Inferior parietal cortex (tissue), 1 donor: ENCODE results near the gene ACAP3.

ENCODE experiments used
- DNase-seq: peaks from one replicate; pipeline ENCODE4 v3.0.0-alpha.2; 2016; ENCODE audit errors: extremely low spot score

Gene ACAP3

GRCh38 chr1:1345384-1345783 lies 37.7 kb upstream of the ACAP3 start:
- no peak for DNase-seq

GRCh38 chr1:1344655-1345361 lies 37.1 kb upstream of the ACAP3 start:
- DNase-seq: no peak

- DNase-seq: no peak
Observed at GRCh38 chr1:1343811-1344421, 36.2 kb upstream of the ACAP3 start.

- no peak for DNase-seq
Observed at GRCh38 chr1:1342584-1343115, 34.9 kb upstream of the ACAP3 start.

GRCh38 chr1:1342061-1342562 lies 34.4 kb upstream of the ACAP3 start:
- DNase-seq: no peak

GRCh38 chr1:1341549-1342021 lies 33.9 kb upstream of the ACAP3 start:
- DNase-seq: no peak

- DNase-seq: no peak
Observed at GRCh38 chr1:1340791-1341548, 33.2 kb upstream of the ACAP3 start.

- no peak for DNase-seq
Observed at GRCh38 chr1:1340185-1340584, 32.5 kb upstream of the ACAP3 start.

GRCh38 chr1:1338278-1338677 lies 30.5 kb upstream of the ACAP3 start:
- DNase-seq: no peak

- DNase-seq: no peak
Observed at GRCh38 chr1:1337793-1338147, 30.0 kb upstream of the ACAP3 start.

GRCh38 chr1:1336931-1337792 lies 29.4 kb upstream of the ACAP3 start:
- no peak for DNase-seq

GRCh38 chr1:1336446-1336845 lies 28.7 kb upstream of the ACAP3 start:
- DNase-seq: no peak

- no peak for DNase-seq
Observed at GRCh38 chr1:1335792-1336248, 28.1 kb upstream of the ACAP3 start.

GRCh38 chr1:1335283-1335682 lies 27.6 kb upstream of the ACAP3 start:
- DNase-seq: no peak

GRCh38 chr1:1334835-1335234 lies 27.1 kb upstream of the ACAP3 start:
- no peak for DNase-seq

- no peak for DNase-seq
Observed at GRCh38 chr1:1333551-1334241, 26.0 kb upstream of the ACAP3 start.

- DNase-seq: no peak
Observed at GRCh38 chr1:1332774-1333480, 25.2 kb upstream of the ACAP3 start.

GRCh38 chr1:1332031-1332755 lies 24.5 kb upstream of the ACAP3 start:
- no peak for DNase-seq
